ENCODE data around the gene MAPKAP1. TPM values are rescaled to one million over a fixed set of nuclear protein-coding genes. Genes with fewer than 3 reads are reported as not detected.

MAPKAP1 gene
- polyA plus RNA-seq, 1 donor (not counting 4 experiments of a cell fraction or from before 2014, with no cell fraction given) = 129 TPM

DNA sequence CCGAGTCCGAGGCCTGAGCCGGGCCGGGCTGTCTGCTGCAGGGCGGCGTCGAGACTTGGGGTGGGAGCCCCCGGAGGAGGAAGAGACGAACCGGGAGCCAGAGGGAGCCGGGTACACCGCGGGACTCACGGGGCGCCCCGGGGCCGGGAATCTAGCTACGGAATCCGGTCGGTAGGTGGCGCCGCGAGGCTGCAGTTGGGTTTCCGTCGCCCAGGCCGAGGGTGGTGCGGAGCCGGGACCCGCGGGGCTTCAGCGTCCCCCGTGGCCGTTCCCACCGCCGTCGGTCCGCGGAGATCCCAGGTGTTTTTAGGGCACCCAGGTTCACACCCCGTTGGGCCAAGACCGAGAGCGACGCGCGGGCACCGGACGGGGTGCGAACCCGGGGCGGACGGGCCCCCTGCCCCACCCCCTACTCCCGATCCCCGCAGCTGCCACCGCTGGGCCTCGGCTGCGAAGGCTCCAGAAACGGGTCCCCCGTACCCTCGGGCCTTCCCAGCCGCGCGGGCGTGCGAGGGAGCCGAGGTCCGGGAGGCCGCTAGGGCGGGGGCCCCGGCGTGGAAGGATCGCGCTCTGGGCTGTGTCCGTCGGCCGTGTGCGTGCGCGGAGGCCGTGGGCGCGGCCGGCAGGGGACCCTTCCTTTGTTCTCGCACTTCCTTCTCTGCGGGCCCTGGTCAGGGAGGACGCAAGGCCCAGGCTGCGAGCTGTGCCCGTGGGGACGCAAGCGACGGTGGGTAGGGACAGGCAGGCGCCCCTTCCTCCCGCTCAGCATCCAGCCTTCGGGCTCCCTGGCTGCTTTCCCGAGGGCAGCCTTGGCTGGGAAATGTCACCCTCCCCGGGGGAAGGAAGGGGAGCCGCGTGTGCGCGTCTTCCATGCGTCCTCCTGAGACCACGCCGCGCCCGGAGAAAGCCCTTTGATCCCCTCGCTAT is 298.8 kb downstream of the MAPKAP1 start:
- Histone ChIP-seq H3K27me3 (ENCODE audit: control insufficient read depth, extremely low read depth, insufficient read depth, low read length) (no peaks in the 10 kb centered on the region), H2AFZ (ENCODE audit: control insufficient read depth, low read length) (peak overlapping the region; percentile 88), H3K9me3 (ENCODE audit: control insufficient read depth, low read depth, low read length) (no peaks in the 10 kb centered on the region), H3K4me3 (ENCODE audit: control insufficient read depth in 2 of 3, extremely low read depth in 1 of 3, insufficient read depth in 2 of 3, low read depth in 1 of 3, low read length in 3 of 3) (peak overlapping the region; percentile 54 to 60 (median 59)), H4K20me1 (ENCODE audit: control insufficient read depth, extremely low read depth, insufficient read depth, low read length) (no peaks in the 10 kb centered on the region), H3K79me2 (ENCODE audit: control insufficient read depth, insufficient read depth, low read length) (no peaks in the 10 kb centered on the region), H3K4me2 (ENCODE audit: control insufficient read depth, extremely low read depth, insufficient read depth, low read depth, low read length) (peak overlapping the region; percentile 79), H3K9me1 (ENCODE audit: control insufficient read depth, extremely low read depth, insufficient read depth, low read length) (no peaks in the 10 kb centered on the region), H3K4me1 (ENCODE audit: control insufficient read depth, extremely low read depth, insufficient read depth, low read length) (peaks cover 10% of the 10 kb centered on the region), H3K36me3 (ENCODE audit: control insufficient read depth in 2 of 2, extremely low read depth in 1 of 2, insufficient read depth in 2 of 2, low read length in 2 of 2) (no peaks in the 10 kb centered on the region), H3K9ac (ENCODE audit: control insufficient read depth, extremely low read depth, insufficient read depth, low read length) (peak overlapping the region; percentile 64), H3K27ac (ENCODE audit: control insufficient read depth, insufficient read depth, low read length) (no peak overlapping the region)
- no peak for TF ChIP-seq EZH2 (IDR thresholded peaks at IDR 0.05; ENCODE audit: low read length)
- TF ChIP-seq, protein P1, sequence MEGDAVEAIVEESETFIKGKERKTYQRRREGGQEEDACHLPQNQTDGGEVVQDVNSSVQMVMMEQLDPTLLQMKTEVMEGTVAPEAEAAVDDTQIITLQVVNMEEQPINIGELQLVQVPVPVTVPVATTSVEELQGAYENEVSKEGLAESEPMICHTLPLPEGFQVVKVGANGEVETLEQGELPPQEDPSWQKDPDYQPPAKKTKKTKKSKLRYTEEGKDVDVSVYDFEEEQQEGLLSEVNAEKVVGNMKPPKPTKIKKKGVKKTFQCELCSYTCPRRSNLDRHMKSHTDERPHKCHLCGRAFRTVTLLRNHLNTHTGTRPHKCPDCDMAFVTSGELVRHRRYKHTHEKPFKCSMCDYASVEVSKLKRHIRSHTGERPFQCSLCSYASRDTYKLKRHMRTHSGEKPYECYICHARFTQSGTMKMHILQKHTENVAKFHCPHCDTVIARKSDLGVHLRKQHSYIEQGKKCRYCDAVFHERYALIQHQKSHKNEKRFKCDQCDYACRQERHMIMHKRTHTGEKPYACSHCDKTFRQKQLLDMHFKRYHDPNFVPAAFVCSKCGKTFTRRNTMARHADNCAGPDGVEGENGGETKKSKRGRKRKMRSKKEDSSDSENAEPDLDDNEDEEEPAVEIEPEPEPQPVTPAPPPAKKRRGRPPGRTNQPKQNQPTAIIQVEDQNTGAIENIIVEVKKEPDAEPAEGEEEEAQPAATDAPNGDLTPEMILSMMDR (optimal IDR thresholded peaks at IDR 0.05 in 1 of 3, IDR thresholded peaks at IDR 0.05 in 1 of 3, conservative IDR thresholded peaks at IDR 0.05 in 1 of 3; ENCODE audit: extremely low read depth in 1 of 3, insufficient read depth in 2 of 3, low read length in 3 of 3) = peak; percentile 50 to 92 (median 90)
- dilution Hi-C loops (cut with MboI; ENCODE audit: extremely low pct_ligation_motif_present, low sequenced_read_pairs) = no loop called here
- FAIRE-seq = no peak
- no peak for DNase-seq (ENCODE audit: low read depth, low spot score)

DNA sequence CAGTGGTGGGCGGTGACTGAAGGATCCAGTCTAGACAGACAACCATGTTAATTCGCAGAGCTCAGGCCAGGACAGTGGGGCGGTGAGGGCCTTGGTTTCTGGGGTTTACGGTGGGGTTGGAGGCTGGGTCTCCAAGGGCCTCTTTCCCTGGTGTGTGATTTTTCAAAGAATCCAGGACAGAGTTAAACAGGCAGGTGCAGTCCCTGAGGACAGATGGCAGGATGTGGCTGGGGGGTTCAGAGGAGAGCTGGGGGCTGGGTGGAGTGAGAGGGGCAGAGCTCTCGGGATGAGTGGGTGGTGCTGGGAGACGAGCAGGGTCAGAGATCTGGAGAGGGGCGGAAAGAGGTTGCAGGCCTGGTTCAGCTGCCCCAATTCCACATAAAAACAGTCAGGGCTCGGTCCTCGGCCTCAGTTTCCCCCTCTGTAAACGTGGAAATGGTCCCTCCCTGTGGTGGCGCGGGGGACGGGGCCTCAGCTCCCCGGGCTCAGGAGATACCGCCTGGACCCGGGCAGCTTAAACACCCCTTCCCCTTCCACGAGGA is 299.5 kb downstream of the MAPKAP1 start:
- H2AFZ ChIP-seq (ENCODE audit: control insufficient read depth, low read length) = peak overlapping the region; percentile 88

More for the DNA sequence above, 299.5 kb downstream of the MAPKAP1 start:
- Histone ChIP-seq H3K9me3 (ENCODE audit: control insufficient read depth, low read depth, low read length) (no peaks in the 10 kb centered on the region), H3K27ac (ENCODE audit: control insufficient read depth, insufficient read depth, low read length) (no peak overlapping the region), H3K4me2 (ENCODE audit: control insufficient read depth, extremely low read depth, insufficient read depth, low read depth, low read length) (peak overlapping the region; percentile 79), H3K4me1 (ENCODE audit: control insufficient read depth, extremely low read depth, insufficient read depth, low read length) (peaks cover 10% of the 10 kb centered on the region), H3K9ac (ENCODE audit: control insufficient read depth, extremely low read depth, insufficient read depth, low read length) (peak overlapping the region; percentile 64), H3K79me2 (ENCODE audit: control insufficient read depth, insufficient read depth, low read length) (no peaks in the 10 kb centered on the region), H3K9me1 (ENCODE audit: control insufficient read depth, extremely low read depth, insufficient read depth, low read length) (no peaks in the 10 kb centered on the region), H3K27me3 (ENCODE audit: control insufficient read depth, extremely low read depth, insufficient read depth, low read length) (no peaks in the 10 kb centered on the region), H3K4me3 (ENCODE audit: control insufficient read depth in 2 of 3, extremely low read depth in 1 of 3, insufficient read depth in 2 of 3, low read depth in 1 of 3, low read length in 3 of 3) (peak overlapping the region; percentile 54 to 60 (median 59)), H3K36me3 (ENCODE audit: control insufficient read depth in 2 of 2, extremely low read depth in 1 of 2, insufficient read depth in 2 of 2, low read length in 2 of 2) (no peaks in the 10 kb centered on the region), H4K20me1 (ENCODE audit: control insufficient read depth, extremely low read depth, insufficient read depth, low read length) (no peaks in the 10 kb centered on the region)
- DNase-seq (ENCODE audit: low read depth, low spot score) (no peak), FAIRE-seq (no peak)
- TF ChIP-seq, protein P1 (optimal IDR thresholded peaks at IDR 0.05 in 1 of 3, IDR thresholded peaks at IDR 0.05 in 1 of 3, conservative IDR thresholded peaks at IDR 0.05 in 1 of 3; ENCODE audit: extremely low read depth in 1 of 3, insufficient read depth in 2 of 3, low read length in 3 of 3) = no peak
- no peak for TF ChIP-seq EZH2 (IDR thresholded peaks at IDR 0.05; ENCODE audit: low read length)
- dilution Hi-C loops (cut with MboI; ENCODE audit: extremely low pct_ligation_motif_present, low sequenced_read_pairs) = no loop called here

Measured in keratinocyte (primary cell).